HL-60/S4 treated with retinoic acid at 250 ng/mL for 4 days and 3 days (cell line): ENCODE measurements around the gene DHRS4.
"Not testable (repeated sequence)": the region's sequence is repeated elsewhere in the genome, so short reads cannot be mapped to it uniquely, and the experiment has no call there.

Source experiments
- in situ Hi-C: fragments of 300-500 bp; cut with MboI; formaldehyde crosslinking; loops from 2 replicates; pipeline ENCODE4 v1.7.0; 2022; ENCODE audit warnings: low sequenced_read_pairs

DHRS4 gene

DNA sequence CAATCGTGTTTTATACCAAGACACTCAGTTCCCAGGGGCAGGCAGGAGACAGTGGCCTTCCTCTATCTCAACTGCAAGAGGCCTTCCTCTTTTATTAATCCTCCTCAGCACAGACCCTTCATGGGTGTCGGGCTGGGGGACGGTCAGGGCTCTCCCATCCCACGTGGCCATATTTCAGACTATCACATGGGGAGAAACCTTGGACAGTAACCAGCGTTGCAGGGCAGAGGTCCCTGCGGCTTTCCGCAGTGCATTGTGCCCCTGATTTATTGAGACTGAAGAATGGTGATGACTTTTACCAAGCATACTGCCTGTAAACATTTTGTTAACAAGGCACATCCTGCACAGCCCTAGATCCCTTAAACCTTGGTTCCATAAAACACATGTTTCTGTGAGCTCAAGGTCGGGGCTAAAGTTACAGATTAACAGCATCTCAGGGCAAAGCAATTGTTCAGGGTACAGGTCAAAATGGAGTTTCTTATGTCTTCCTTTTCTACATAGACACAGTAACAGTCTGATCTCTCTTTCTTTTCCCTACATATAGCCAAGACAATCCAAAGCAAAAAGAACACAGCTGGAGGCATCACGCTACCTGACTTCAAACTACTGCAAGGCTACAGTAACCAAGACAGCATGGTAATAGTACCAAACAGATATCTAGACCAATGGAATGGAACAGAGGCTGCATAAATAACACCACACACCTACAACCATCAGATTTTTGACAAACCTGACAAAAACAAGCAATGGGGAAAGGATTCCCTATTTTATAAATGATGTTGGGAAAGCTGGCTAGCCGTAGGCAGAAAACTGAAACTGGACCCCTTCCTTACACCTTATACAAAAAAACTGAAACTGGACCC lies 28.6 kb downstream of the DHRS4 start:
- in situ Hi-C loops = not testable (repeated sequence)

DNA sequence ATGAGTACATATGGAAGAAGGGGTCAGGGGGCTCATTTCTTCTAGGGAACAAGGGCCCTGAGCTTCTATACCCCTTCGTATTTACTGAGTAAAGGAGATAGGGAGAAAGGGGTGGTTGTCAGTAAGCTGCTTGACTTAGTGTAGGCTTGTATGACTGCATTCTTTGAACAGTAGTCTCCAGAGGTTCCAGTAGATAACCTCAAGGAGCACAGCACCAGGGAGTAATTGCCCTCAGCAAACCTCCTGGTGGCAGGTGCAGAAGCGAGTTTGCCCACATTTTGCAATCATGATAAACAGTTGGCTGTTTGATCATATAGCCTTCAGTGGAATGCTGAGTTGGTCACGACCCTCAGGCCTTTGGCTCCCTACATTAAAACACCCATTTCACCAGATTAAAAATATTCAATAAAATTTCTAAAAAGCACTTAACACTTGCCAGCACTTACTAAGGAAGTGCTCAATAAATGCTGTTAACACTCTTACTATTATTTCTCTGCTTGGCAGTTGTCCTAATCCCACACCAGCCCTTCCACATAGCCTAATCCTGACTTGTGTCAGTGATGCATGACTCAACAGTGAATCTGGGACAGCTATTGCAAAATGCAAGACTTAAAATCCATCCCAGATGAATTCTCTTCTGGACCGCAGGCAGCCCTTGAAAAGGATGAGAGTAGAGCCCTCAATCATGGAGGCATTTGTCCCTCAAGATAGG lies 31.5 kb downstream of the DHRS4 start:
- in situ Hi-C loops = no loop called here

DNA sequence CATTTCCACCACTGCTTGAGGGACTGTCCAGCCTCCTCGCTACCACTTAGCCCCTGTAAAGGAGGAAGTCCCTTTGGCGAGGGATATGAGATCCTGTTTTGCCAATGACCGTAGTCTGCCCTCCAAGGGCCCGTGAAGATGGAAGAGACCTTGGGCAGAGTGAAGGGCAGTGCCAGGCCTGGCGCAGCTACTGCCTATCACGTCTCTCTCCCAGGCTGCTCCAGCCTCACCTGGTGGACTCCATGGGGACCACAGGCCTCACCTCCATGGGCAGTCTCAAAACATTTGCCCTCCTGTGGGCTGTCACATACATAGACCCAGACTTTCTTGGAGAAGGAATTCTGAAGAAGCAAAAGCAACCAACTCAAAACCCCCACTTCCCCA lies 34.6 kb downstream of the DHRS4 start:
- in situ Hi-C loops = not testable (repeated sequence)

DNA sequence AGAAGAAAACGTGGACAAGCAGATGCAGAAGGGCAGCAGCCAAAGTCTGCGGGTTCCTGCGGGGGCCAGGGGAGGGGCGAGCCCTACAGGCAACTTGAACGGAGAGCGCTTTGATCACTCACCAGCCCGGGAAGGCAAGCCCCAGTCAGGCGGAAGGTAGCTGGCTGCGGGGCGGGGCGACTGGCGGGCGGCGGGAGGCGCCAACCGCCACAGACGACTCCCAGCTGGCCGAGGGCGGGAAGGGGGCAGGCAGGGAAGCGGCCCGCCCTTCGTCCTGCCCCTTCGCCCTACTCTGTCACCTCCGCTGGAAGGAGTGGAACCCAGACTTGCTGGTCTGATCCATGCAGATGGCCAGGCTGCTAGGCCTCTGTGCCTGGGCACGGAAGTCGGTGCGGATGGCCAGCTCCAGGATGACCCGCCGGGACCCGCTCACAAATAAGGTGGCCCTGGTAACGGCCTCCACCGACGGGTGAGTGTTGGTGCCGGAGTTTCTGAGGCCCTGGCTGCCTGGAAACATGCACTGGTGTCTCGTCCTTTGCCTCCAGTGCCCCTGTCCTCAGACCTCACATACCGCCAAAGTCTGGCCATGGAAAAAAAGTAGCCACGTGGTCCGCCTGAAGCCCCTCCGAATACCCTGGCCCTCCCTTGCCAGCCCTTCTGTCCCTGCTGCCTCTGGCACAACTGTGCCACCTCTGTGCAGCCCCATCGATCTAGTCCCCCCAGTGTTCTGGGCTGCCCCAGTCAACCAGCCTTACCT lies 35.2 kb downstream of the DHRS4 start, which contains the start of gene DHRS4L2:
Gene DHRS4L2, plus strand, starts transcription at position 323 of the 757 bp plus-strand sequence. Its CDS starts 19 bp downstream, at position 342.
- in situ Hi-C loops = not testable (repeated sequence)

DNA sequence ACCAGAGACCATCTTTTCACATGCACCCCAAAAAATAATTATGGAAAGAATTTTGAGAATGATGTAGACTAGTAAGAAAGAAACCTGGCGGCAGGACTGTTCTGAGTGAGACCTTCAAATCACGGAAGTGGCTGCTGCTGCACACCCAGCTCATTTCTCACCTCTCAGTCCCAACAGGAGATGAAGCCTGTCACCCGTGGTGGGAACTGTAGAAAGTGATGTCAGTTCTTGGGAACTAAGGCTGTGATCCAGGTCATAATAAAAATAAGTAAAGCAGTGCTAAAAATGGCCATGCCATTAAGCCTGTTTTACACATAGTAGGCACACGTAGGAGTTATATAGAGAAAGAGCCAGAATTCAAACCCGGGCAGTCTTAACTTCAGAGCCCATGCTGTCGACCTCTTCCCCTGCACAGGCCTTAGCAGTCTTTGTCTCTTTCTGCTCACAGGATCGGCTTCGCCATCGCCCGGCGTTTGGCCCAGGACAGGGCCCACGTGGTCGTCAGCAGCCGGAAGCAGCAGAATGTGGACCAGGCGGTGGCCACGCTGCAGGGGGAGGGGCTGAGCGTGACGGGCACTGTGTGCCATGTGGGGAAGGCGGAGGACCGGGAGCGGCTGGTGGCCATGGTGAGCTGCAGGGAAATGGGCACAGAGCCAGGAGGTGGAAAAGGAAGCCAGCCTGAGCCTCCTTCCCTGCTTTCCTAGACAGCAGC lies 36.3 kb downstream of the DHRS4 start:
- in situ Hi-C loops = not testable (repeated sequence)

DNA sequence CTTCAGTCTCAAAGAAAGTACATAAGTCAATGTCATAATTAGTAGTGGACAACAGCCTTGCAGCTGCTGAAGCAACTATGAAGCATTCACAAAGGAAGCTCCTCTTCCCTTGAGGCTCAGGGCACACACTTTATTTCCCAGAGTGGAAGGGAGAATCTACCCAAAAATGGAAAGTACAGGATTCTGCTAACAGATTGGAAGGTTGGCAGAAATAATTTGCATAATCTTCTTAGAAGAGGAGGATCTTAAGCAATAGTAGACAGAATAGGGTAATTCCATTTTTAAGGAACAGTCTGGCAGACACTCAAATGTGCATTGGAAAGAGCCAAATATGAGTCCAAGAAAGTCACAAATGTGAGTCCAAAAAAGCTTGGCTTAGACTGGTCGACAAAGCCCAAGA lies 37.4 kb downstream of the DHRS4 start:
- in situ Hi-C loops = not testable (repeated sequence)

DNA sequence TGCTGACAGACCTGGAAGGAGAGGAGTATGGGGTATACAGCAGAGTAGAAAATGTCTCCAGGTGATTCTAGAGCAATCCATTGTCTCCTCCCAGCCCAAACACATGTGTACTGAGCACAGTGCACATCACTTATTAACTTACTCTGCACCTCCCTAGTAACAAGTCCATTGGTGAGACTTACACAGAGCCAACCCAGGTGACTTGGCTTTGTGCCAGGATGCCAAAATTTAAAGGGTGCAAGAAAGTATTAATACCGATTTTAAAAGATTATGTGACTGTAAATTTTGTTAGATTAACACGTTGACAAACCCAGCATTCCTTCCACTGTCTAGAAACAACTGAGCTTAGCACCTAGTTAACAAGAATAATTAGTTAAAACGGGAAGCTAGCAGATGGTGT lies 39.5 kb downstream of the DHRS4 start:
- in situ Hi-C loops = not testable (repeated sequence)

DNA sequence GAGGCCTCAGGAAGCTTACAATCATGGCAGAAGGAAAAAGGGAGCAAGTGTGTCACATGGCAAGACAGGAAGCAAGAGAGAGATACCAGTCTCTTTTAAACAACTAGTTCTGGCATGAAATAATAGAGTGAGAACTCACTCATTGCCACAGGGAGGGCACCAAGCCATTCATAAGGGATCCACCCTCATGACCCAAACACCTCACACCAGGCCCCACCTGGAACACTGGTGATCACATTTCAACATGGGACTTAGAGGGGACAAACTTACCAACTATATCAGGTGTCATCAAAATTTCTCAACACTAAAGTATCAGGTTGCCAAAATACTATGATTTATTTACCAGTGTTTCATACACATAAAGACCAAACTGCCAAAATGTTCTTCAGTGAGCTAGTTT lies 42.4 kb downstream of the DHRS4 start:
- in situ Hi-C loops = not testable (repeated sequence)

DNA sequence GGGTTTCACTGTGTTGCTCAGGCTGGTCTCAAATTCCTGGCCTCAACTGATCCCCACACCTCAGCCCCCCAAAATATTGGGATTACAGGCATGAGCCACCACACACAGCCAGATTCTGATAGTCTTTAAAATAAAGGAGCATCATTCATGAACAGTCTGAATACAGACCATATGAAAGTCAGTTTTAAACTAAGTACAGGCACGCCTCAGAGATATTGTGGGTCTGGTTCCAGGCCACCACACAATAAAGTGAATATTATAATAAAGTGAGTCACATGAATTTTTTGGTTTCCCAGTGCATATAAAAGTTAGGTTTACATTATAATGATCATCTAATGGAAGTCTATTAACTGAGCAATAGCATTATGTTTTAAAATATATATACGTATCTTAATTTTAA lies 43.3 kb downstream of the DHRS4 start:
- in situ Hi-C loops = not testable (repeated sequence)

DNA sequence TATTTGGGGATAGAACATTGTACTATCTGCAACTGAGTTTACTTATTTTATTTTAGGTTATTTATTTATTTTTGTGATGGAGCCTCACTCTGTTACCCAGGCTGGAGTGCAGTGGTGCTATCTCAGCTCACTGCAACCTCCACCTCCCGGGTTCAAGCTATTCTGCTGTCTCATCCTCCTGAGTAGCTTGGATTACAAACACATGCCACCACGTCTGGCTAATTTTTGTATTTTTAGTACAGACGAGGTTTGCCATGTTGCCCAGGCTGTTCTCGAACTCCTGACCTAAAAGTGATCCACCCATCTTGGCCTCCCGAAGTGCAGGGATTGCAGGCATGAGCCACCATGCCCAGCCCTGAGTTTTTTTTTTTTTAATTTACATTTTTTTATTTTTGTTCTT lies 46.1 kb downstream of the DHRS4 start:
- in situ Hi-C loops = not testable (repeated sequence)

DNA sequence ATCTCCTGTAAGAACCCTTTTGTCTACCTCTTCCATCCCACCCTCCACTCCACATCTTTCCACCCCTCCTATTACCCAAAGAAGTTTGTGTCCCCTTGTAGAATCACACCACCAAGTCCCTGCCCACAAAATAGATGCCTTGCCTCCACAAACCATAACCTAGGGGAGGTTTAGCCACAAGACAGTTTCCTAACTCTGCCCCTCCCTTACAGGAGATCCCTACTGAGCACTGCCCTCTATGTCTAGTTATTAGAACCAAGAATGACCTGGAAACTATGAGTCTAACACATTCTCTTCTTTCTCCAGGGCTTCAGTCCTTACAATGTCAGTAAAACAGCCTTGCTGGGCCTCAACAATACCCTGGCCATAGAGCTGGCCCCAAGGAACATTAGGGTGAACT lies 47.5 kb downstream of the DHRS4 start:
- in situ Hi-C loops = not testable (repeated sequence)

DNA sequence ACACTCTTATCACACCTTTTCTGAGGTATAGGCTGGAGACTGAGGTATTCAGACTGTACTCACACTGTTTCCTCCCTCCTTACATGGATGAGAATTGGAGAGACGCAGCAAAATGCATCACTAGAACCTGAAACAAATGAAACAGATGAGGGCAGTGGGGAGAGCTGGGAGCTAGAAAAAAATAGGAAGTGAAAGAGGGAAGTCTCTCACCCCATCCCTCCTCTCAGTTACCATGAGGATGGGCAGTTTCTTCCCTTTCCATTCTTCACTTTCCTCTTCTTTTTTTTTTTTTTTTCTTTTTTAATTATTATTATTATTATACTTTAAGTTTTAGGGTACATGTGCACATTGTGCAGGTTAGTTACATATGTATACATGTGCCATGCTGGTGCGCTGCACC lies 48.1 kb downstream of the DHRS4 start:
- in situ Hi-C loops = not testable (repeated sequence)

DNA sequence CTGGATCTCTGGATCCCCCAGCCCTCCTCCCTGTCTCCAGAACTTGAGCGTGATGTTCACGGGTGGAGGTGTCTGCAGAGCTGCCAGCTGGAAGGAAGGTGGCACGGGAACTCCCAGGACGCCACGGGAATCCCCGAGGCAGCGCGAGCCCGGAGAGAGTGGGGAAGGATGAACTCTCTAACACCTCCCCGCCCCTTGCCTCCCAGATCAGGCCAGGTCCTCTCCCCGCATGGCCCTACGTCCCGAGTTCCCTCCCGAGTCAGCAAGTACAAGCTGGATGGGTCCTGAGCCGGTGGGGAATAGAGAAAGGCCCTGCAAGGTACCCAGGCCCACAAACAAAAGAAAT lies 52.9 kb downstream of the DHRS4 start:
- in situ Hi-C loops = not testable (repeated sequence)

DNA sequence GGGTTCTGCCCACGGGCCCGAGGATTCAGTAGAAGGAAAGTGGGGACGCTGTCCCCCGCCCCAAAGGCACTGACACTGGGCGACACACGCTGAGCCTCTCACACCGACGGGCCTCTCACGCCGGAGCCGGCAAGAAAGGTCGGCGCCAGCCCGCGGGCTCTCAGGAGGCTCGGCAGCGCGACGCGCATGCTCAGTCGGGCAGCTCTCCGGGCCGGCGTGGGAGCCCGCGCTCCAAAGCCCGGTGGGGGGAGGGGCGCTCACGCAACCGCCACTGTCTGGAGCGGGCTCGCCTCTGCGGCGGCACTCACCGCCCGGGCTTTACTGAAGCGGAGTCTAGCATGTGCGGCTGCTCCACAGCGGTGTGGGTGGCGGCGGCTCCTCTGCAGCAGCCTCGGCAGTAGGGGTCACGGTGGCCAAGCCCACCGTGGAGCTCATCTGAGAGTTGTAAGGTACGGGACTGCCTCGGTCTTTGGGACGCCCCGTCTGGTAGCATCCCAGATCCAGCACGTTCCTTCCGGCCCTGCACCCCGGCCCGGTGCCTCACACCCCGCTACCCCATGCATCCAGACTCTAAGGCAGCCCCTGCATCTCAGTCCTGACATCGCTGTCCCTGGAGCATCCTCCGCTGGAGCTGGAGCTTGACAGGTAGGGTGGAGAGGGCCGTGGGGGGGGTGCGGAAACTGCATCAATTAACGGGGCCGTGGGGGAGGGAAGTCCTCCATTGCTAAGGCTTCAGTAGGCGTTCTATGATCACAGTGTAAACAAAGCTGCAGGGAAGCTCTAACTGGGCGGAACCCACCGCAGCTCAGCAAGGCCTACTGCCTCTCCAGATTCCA lies 53.5 kb downstream of the DHRS4 start:
- in situ Hi-C loops = not testable (repeated sequence)

DNA sequence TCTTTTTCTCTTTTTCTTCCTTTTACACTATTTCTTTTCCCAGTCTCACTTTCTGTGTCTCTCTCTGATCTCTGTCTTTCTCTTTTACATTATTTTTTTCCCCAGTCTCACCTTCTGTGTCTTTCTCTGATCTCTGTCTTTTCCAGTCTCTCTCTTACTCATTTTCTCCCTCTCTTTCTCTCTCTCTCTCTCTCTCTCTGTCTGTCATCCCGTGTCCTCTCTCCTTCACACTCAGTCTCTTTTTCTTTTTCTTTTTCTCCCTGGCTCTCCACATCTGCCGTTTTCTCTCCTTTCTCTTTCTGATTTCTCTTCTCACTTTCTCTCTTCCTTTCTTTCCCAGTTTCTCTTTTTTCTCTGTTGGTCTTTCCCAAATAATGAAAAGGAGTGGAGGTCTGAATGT lies 57.5 kb downstream of the DHRS4 start:
- in situ Hi-C loops = no loop called here

DNA sequence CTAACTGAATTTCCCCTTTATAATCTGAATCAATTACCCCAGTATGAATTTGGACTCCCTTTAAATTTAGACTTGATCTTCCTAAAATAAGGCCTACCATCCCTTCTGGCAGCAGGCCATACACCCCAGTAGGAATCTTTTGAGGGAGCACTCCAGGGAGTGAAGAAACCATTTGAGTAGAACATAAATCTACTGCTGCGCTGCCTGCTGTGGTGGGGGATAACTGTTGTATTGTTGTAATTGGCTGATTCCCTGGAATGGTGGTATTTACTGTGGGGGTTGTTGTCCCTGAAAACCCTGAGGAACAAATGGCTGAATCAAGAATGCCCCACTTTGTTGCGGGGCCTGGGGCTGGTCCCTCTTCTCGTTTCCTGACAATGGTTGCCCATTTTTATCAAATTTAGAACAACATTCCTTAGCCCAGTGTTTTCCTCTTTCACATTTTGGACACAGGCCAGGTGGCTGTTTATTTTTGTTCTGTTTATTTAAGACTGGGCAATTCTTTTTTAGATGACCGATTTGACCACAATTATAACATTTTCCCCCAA lies 59.2 kb downstream of the DHRS4 start:
- in situ Hi-C loops = not testable (repeated sequence)

DNA sequence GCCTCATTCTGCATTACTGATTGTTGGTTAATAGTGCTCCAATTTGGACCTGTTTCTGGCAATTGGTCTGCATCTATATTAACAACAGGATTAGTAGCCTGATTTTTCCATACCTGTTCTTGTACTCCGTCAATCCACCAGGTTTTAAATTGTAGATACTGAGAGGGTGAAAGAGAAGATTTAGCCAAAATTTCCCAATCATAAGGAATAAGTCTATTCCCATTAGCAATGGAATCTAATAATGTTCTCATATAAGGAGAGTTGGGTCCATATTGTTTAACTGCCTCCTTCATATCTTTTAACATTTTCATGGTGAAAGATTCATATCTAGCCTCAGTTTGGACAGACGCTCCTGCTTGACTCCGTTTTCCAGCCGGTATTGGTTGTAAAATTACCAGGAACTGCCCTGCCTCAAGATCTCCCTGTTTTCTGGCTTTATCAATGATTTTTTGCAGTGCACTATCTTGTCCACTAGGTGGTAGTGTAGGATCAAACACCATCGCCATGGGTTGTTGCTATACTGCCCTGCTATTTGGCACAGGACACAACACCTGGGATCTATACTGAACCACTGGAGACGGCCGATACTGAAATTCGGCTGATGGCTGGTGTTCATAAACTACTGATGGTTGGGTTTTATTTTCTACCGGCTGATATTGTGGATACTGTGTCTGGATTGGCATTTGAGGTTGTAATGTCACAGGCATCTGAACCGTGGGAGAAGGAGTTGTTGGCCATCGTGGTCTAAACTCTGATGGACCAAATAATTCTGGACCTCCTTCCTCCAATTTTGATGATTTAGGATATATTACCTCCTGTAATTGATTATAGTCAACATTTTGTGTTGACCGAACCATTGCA lies 60.3 kb downstream of the DHRS4 start:
- in situ Hi-C loops = no loop called here

DNA sequence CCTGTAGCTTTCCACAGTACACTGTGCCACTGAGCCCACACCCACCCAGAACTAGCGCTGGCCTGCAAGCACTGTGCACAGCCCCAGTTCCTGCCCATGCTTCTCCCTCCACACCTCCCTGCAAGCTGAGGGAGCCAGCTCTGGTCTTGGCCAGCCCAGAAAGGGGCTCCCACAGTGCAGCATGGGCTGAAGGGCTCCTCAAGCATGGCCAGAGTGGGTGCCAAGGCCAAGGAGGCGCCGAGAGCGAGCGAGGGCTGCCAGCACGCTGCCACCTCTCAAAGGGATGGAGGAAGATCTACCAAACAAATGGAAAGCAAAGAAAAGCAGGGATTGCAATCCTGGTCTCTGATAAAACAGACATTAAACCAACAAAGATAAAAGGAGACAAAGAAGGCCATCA lies 62.2 kb downstream of the DHRS4 start:
- in situ Hi-C loops = not testable (repeated sequence)
